Measurements from ENCODE around the gene TMEM74B. TPM values are rescaled to one million over a fixed set of nuclear protein-coding genes. Genes with fewer than 3 reads are reported as not detected.

Gene TMEM74B
- total RNA-seq, 1 donor from 2014 or later, result 0.36 TPM

GRCh38 chr20:1199964-1200363 is 15.2 kb upstream of the TMEM74B start:
- Mint-ChIP-seq H3K9me3 (no peaks in the 10 kb centered on the region), H3K4me1 (ENCODE audit: low read depth) (peaks cover 10% of the 10 kb centered on the region), H3K27me3 (ENCODE audit: insufficient read depth) (no peaks in the 10 kb centered on the region), H3K36me3 (ENCODE audit: low read depth) (no peaks in the 10 kb centered on the region), H3K27ac (no peak overlapping the region), H3K4me3 (no peak overlapping the region)
- DNase-seq (ENCODE audit: low spot score), result no peak
- intact Hi-C loops (cut with micrococcal nuclease), result no loop called here

GRCh38 chr20:1199212-1199873 is 14.6 kb upstream of the TMEM74B start:
- Mint-ChIP-seq H3K4me3 (no peak overlapping the region), H3K27ac (no peak overlapping the region), H3K36me3 (ENCODE audit: low read depth) (no peaks in the 10 kb centered on the region), H3K9me3 (no peaks in the 10 kb centered on the region), H3K4me1 (ENCODE audit: low read depth) (peaks cover 10% of the 10 kb centered on the region), H3K27me3 (ENCODE audit: insufficient read depth) (no peaks in the 10 kb centered on the region)
- no peak for DNase-seq (ENCODE audit: low spot score)
- intact Hi-C loops (cut with micrococcal nuclease), result no loop called here

GRCh38 chr20:1198751-1199150 is 14.0 kb upstream of the TMEM74B start:
- H3K36me3 Mint-ChIP-seq (ENCODE audit: low read depth), result no peaks in the 10 kb centered on the region
- no peaks in the 10 kb centered on the region for H3K9me3 Mint-ChIP-seq
- no peak overlapping the region for H3K4me3 Mint-ChIP-seq
- intact Hi-C loops (cut with micrococcal nuclease), result no loop called here
- no peak overlapping the region for H3K27ac Mint-ChIP-seq
- peaks cover 10% of the 10 kb centered on the region for H3K4me1 Mint-ChIP-seq (ENCODE audit: low read depth)
- no peaks in the 10 kb centered on the region for H3K27me3 Mint-ChIP-seq (ENCODE audit: insufficient read depth)
- DNase-seq (ENCODE audit: low spot score), result no peak

GRCh38 chr20:1197801-1198200 is 13.0 kb upstream of the TMEM74B start:
- Mint-ChIP-seq H3K4me1 (ENCODE audit: low read depth) (peaks cover 10% of the 10 kb centered on the region), H3K4me3 (no peak overlapping the region), H3K27me3 (ENCODE audit: insufficient read depth) (no peaks in the 10 kb centered on the region), H3K36me3 (ENCODE audit: low read depth) (no peaks in the 10 kb centered on the region), H3K9me3 (no peaks in the 10 kb centered on the region), H3K27ac (no peak overlapping the region)
- intact Hi-C loops (cut with micrococcal nuclease), result no loop called here
- no peak for DNase-seq (ENCODE audit: low spot score)

GRCh38 chr20:1196634-1197033 is 11.9 kb upstream of the TMEM74B start:
- intact Hi-C loops (cut with micrococcal nuclease), result no loop called here
- no peak for DNase-seq (ENCODE audit: low spot score)
- H3K27ac Mint-ChIP-seq, result no peak overlapping the region
- H3K36me3 Mint-ChIP-seq (ENCODE audit: low read depth), result no peaks in the 10 kb centered on the region
- H3K27me3 Mint-ChIP-seq (ENCODE audit: insufficient read depth), result no peaks in the 10 kb centered on the region
- H3K9me3 Mint-ChIP-seq, result no peaks in the 10 kb centered on the region
- H3K4me3 Mint-ChIP-seq, result no peak overlapping the region
- peaks cover 10% of the 10 kb centered on the region for H3K4me1 Mint-ChIP-seq (ENCODE audit: low read depth)

GRCh38 chr20:1195226-1195625 is 10.4 kb upstream of the TMEM74B start:
- H3K27me3 Mint-ChIP-seq (ENCODE audit: insufficient read depth), result peaks cover 6% of the 10 kb centered on the region
- DNase-seq (ENCODE audit: low spot score), result no peak
- intact Hi-C loops (cut with micrococcal nuclease), result no loop called here
- H3K4me3 Mint-ChIP-seq, result no peak overlapping the region
- H3K4me1 Mint-ChIP-seq (ENCODE audit: low read depth), result peaks cover 6% of the 10 kb centered on the region
- no peaks in the 10 kb centered on the region for H3K9me3 Mint-ChIP-seq
- no peak overlapping the region for H3K27ac Mint-ChIP-seq
- no peaks in the 10 kb centered on the region for H3K36me3 Mint-ChIP-seq (ENCODE audit: low read depth)

GRCh38 chr20:1191299-1191698 is 6.5 kb upstream of the TMEM74B start:
- DNase-seq (ENCODE audit: low spot score), result no peak
- Mint-ChIP-seq H3K4me3 (no peak overlapping the region), H3K36me3 (ENCODE audit: low read depth) (no peaks in the 10 kb centered on the region), H3K27me3 (ENCODE audit: insufficient read depth) (peaks cover 12% of the 10 kb centered on the region), H3K27ac (no peak overlapping the region), H3K9me3 (no peaks in the 10 kb centered on the region), H3K4me1 (ENCODE audit: low read depth) (no peaks in the 10 kb centered on the region)
- intact Hi-C loops (cut with micrococcal nuclease), result no loop called here

GRCh38 chr20:1190847-1191246 is 6.1 kb upstream of the TMEM74B start:
- Mint-ChIP-seq H3K27me3 (ENCODE audit: insufficient read depth) (peaks cover 16% of the 10 kb centered on the region), H3K4me1 (ENCODE audit: low read depth) (no peaks in the 10 kb centered on the region), H3K36me3 (ENCODE audit: low read depth) (no peaks in the 10 kb centered on the region), H3K4me3 (no peak overlapping the region), H3K9me3 (no peaks in the 10 kb centered on the region), H3K27ac (no peak overlapping the region)
- DNase-seq (ENCODE audit: low spot score), result no peak
- intact Hi-C loops (cut with micrococcal nuclease), result no loop called here

- no peaks in the 10 kb centered on the region for H3K9me3 Mint-ChIP-seq
- no peak overlapping the region for H3K4me3 Mint-ChIP-seq
- no peak overlapping the region for H3K27ac Mint-ChIP-seq
- H3K27me3 Mint-ChIP-seq (ENCODE audit: insufficient read depth), result peaks cover 17% of the 10 kb centered on the region
- intact Hi-C loops (cut with micrococcal nuclease), result loop anchor here (10.0 kb wide), 1 partner anchor 215 kb away; no protein-coding TSS in a partner anchor
- no peaks in the 10 kb centered on the region for H3K36me3 Mint-ChIP-seq (ENCODE audit: low read depth)
- no peaks in the 10 kb centered on the region for H3K4me1 Mint-ChIP-seq (ENCODE audit: low read depth)
- DNase-seq (ENCODE audit: low spot score), result no peak
Measured at GRCh38 chr20:1189827-1190226, 5.0 kb upstream of the TMEM74B start.

- H3K4me1 Mint-ChIP-seq (ENCODE audit: low read depth), result peaks cover 6% of the 10 kb centered on the region
- no peak overlapping the region for H3K4me3 Mint-ChIP-seq
- no peaks in the 10 kb centered on the region for H3K36me3 Mint-ChIP-seq (ENCODE audit: low read depth)
- H3K27ac Mint-ChIP-seq, result no peak overlapping the region
- no peaks in the 10 kb centered on the region for H3K9me3 Mint-ChIP-seq
- H3K27me3 Mint-ChIP-seq (ENCODE audit: insufficient read depth), result peaks cover 31% of the 10 kb centered on the region
- intact Hi-C loops (cut with micrococcal nuclease), result loop anchor here (10.0 kb wide), 1 partner anchor 214 kb away; no protein-coding TSS in a partner anchor
- no peak for DNase-seq (ENCODE audit: low spot score)
Measured at GRCh38 chr20:1188347-1188746, 3.6 kb upstream of the TMEM74B start.

- H3K36me3 Mint-ChIP-seq (ENCODE audit: low read depth), result no peaks in the 10 kb centered on the region
- peaks cover 33% of the 10 kb centered on the region for H3K27me3 Mint-ChIP-seq (ENCODE audit: insufficient read depth)
- intact Hi-C loops (cut with micrococcal nuclease), result loop anchor here (10.0 kb wide), 1 partner anchor 213 kb away; no protein-coding TSS in a partner anchor
- no peak overlapping the region for H3K27ac Mint-ChIP-seq
- no peak overlapping the region for H3K4me3 Mint-ChIP-seq
- H3K9me3 Mint-ChIP-seq, result no peaks in the 10 kb centered on the region
- no peak for DNase-seq (ENCODE audit: low spot score)
- H3K4me1 Mint-ChIP-seq (ENCODE audit: low read depth), result peaks cover 6% of the 10 kb centered on the region
Measured at GRCh38 chr20:1187605-1188171, 2.9 kb upstream of the TMEM74B start.

GRCh38 chr20:1186367-1186991 is 1.7 kb upstream of the TMEM74B start:
- intact Hi-C loops (cut with micrococcal nuclease), result loop anchor here (10.0 kb wide), 1 partner anchor 212 kb away; no protein-coding TSS in a partner anchor
- peaks cover 6% of the 10 kb centered on the region for H3K4me1 Mint-ChIP-seq (ENCODE audit: low read depth)
- H3K4me3 Mint-ChIP-seq, result peak overlapping the region; percentile 71
- H3K9me3 Mint-ChIP-seq, result no peaks in the 10 kb centered on the region
- no peak overlapping the region for H3K27ac Mint-ChIP-seq
- DNase-seq (ENCODE audit: low spot score), result no peak
- H3K36me3 Mint-ChIP-seq (ENCODE audit: low read depth), result no peaks in the 10 kb centered on the region
- H3K27me3 Mint-ChIP-seq (ENCODE audit: insufficient read depth), result peaks cover 36% of the 10 kb centered on the region

GRCh38 chr20:1185790-1186334 is 1.1 kb upstream of the TMEM74B start:
- Mint-ChIP-seq H3K36me3 (ENCODE audit: low read depth) (no peaks in the 10 kb centered on the region), H3K9me3 (no peaks in the 10 kb centered on the region), H3K4me3 (peak overlapping the region; percentile 71), H3K27me3 (ENCODE audit: insufficient read depth) (peaks cover 34% of the 10 kb centered on the region), H3K27ac (no peak overlapping the region), H3K4me1 (ENCODE audit: low read depth) (peaks cover 6% of the 10 kb centered on the region)
- peak; percentile 43 for DNase-seq (ENCODE audit: low spot score)
- intact Hi-C loops (cut with micrococcal nuclease), result loop anchor here (1.0 to 10.0 kb wide), 4 partner anchors 27 to 211 kb away; partner anchors contain the start of gene PSMF1
